Stimulated activated CD8-positive, alpha-beta memory T cell treated with anti-CD3 and anti-CD28 coated beads, Interleukin-7, amount 100 ng/mL, for 1 hour (primary cell): Measurements from ENCODE around the gene TOR4A.
"Not testable (repeated sequence)": the region's sequence is repeated elsewhere in the genome, so short reads cannot be mapped to it uniquely, and the experiment has no call there.

ENCODE experiments used
- DNase-seq, 2 donors: peaks; one replicate each; pipeline ENCODE4 v3.0.0-alpha.2; 2020; ENCODE audit warnings: low read depth in 2 of 2

TOR4A gene

DNA sequence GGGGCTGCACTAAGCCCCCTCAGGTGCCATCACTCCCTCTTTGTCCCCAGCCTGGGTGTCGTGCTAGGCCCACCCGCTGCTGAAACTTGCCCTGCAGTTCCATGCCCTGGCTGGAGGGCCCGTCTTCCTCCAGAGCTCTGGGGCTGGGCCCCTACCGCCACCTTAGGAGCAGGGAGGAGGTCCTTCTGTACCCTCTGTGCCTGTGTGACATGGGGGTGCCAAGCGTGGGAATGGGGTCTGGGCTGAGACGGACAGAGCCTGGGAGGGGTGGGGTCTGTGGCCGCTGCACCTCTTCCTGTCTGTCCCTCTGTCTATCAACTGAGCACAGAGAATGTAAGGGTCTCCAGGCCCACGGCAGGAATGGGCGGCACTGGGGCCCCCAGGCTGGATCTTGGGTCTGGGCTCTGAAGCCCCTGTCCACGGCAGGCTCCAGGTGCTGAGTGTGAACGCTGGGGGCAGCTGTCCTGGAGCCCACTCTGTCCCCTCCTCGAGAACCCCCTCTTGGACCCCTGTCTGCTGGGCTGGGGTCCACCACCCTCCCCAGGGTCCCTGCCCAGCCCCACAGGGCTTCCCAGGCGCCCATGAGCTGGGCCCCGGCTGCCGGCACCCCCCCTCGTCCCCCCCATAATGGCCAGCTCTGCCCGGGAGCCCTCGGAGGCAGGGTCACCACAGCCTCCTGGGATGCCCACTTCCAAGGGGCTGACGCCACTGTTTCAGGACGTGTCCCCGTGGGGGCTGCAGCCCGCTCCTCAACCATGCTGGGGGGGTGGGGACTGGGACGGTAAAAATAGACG is 40.4 kb downstream of the TOR4A start:
- no peak for DNase-seq

DNA sequence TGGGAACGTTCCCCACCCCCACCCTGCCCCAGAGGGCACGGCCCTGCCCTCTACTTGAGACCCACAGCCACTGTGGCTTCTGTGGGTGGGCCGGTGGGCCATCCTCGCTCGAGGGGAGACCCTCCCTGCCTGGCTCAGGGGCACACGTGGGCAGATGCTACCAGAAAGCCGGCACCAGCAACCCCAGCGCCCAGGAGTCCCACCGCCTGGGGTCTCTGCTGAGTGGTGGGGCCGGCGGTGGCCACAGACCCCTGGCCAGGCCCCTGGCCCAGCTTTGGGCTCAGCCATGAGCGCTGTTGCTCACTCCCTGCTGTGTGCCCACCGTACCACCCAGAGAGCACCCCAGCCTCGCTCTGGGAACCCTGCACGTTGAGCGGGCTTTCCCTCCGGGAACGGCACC is 41.1 kb downstream of the TOR4A start:
- DNase-seq, result no peak

DNA sequence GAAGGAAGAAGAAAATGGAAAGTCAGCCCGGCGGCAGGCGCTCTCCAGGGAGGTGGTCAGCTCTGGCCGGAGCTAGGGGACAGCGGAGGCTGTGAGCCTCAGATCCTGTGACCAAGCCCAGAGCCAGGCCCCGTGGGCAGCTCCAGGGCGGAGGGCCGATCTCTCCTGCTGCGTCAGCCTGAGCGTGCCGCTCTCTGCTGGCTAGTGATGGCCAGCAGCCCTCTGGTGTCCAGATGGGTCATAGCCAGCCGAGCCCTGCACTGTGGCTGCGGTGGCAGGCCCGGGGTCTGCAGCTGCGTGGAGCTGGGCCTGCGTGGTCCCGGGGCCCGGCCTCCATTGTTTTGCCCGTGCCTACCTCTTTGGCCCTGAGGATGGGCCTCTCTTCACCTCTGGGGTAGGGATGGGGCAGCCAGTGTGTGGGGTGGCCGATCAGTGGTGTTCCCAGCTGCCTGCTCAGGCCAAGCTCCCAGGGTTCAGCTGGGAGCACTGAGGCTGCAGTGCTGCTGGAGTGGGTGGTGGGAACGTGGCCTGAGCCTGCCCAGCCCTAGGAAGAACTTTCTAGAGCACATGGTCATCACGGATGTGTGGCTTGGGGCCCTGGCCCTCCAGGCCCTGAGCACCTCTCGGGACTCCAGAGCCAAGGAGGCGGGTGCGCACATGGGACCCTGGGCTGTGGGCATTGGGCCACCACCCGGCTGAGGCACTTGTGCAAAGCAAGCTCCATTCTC is 41.6 kb downstream of the TOR4A start:
- DNase-seq, result no peak

DNA sequence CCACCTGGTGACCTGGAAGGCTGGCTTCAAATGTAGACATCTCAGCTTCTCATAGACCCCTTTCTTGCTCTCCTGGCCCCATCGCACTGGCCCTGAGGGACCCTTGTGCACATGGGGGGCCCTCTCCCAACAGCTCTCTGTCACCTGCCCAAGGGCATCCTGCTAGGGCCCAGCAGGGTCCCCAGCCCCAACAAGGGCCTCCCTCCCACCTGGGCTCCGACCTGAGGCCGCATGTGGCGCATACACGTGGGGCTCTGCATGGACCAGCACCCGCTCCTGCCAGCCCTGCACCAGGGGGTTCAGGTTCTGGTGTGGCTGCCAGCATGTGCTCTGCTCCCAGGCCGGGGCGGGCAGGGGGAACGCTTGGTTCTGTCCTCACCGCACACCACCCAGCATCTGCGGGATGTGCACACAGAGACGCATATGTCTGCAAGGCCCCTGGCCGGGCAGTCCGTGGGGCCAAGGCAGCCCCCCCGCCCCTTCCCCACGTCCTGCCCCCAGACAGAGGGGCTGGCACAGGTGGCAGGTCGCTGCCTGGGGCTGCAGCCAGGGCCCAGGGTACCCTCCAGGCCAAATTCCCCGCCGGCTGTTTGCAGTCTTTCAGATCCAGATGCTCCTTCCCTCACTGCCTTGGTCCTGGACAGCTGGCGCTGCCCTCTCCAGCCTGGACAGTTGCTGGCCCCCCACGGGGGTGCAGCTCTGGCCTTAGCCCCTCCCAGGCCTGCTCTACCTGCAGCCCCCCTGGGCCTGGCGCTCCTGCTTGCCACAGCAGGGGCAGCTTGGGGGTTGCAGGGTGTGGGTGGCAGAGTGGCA is 42.4 kb downstream of the TOR4A start:
- no peak for DNase-seq

DNA sequence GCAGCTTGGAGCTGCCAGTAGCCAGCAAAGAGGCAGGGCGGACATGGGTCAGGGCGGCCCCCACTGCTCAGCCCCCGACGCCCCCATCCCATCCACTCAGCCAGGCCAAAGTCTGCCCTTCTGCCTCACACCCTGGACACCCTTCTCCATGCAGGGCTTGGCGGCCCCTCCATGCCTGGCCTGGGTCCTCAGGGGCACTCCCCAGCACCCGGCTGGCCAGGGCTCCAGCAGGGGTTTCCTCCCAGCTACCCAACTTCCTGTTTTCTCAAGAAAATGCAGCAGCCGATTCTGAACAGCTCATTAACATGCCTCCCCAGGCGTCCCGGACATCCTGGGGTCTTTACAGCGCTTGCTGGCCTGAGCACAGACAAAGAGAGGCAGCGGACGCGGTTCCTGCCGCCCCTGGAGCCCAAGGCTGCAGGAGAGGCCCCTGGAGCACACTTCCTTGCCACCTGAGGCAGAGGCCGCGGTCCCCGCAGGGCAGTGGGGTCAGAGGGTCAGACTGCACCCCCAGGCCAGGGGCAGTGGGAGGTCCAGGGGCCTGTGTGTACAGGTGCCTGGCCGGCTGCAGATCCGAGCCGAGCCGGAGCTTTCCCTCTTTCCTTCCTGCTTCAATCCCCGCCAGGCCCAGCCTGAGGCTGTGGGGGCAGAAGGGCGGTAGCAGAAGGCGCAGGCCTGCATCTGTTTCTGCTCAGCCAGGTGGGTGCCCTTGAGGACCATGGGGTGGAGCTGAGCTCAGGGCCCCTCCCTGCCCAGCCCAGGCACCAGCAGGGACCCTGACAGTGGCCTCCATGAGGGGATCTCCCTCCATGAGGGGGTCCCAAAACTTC is 43.2 kb downstream of the TOR4A start:
- DNase-seq, result no peak

DNA sequence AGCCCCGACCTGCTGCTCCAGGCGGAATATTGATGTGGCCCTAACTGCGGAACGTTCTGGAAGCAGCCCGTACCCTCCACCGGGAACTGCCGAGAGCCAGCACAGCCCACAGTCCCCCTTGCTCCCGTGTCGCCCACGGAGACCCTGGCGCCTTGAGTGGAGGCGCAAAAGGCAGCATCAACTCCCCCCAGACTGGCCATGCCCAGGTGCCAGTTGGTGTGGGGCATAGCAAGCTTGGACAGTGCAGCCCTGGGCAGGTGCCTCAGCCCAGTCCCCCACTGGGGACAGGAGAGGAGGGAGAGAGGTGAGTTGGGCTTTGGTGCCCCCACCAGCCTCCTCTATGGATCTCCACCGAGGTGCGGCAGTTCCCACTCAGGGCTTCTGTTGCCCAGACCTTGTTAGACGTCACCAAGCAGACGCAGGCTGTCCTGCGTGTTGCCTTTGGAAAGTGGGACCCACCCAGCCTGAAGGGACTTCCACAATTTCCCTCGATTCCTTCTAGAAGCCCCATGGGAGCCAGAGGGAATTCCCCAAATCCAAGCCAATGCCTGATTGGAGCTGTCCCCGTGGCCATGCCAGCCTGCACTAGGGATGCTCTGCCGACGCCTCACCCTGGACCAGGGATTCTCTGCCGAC is 44.3 kb downstream of the TOR4A start:
- DNase-seq, result no peak

DNA sequence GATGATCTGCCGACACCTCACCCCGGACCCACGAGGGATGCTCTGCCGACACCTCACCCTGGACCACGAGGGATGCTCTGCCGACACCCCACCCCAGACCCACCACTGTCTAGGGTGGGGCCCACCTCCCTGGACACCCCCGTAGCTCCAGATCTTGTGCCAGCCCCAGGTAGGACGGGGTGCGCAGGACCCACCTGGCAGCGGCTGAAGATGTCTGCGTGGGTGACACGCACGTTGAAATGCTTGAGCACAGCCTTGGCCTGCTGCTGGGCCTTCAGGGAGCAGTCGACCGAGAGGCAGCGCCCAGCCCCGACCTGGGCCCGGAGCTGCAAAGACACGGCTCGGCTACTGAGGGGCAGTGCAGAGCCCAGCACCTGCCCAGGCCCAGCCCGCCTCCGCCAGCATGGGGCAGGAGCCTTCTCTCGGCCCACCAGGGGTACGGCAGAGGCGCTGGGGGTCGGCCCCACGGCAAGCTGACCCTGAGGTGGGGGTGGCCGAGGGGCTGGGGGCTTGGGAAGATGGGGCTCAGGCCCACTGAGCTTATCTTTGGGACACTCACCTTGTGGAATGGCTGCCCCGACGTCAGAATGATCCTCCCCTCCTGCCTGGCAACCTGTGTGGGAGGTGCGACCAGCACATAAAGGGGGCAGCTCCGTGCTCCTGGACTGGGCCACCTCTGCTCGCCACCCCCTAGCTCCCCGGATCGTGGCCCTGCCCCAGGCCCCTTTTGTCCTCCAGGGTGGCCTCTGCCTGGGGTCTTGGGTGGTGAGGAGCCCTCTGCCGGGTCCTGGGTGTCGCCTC is 46.2 kb downstream of the TOR4A start:
- no peak for DNase-seq

DNA sequence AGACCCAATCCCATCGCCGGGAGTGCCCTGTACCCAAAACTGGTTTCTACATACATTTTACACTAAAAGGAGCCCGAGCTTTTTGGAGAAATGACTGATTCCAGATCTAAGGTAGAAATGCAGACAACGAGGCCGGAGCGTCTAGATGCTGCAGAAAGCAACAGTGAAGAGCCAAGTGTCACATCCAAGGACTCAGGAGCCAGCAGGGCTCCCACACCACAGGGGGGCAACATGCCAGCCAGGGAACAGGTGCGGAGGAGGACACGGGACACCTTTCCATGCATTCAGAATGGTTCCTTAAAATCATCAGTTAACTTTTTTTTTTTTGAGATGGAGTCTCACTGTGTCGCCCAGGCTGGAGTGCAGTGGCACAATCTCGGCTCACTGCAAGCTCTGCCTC is 47.6 kb downstream of the TOR4A start:
- no peak for DNase-seq

DNA sequence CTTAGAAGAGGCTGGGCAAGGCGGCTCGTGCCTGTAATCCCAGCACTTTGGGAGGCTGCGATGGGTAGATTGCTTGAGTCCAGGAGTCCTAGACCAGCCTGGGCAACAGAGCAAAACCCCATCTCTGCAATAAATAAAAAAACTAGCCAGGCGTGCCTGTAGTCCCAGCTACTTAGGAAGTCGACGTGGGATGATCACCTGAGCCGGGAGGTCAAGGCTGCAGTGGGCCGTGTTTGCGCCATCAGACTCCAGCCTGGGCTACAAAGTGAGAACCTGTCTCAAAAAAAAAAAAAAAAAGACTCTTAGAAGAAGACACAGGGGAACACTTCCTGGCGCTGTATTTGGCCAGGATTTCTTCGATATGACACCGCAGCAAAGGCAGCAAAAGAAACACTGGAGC is 48.3 kb downstream of the TOR4A start:
- no peak for DNase-seq

DNA sequence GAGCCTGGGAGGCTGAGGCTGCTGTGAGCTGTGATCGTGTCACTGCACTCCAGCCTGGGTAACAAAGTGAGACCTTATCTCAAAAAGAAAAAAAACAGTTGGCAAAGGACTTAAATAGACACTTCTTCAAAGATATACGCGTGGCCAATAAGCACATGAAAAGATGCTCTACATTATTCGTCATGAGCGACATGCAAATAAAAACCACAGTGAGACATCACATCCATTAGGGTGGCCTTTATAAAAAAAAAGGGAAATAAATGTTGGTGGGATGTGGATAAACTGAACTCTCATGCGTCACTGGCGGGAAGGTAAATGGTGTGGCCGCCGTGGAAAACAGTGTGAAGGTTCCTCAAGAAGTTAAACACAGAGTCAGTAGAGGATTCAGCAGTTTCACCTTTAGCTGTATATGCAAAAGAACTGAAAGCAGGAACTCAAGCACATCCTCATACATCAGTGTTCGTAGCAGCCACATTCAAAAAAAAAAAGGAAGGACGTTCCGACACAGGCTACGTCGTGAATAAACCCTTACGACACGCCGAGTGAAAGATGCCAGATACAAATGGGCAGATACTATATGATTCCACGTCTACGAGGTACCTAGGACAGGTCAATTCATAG is 49.0 kb downstream of the TOR4A start:
- no peak for DNase-seq

DNA sequence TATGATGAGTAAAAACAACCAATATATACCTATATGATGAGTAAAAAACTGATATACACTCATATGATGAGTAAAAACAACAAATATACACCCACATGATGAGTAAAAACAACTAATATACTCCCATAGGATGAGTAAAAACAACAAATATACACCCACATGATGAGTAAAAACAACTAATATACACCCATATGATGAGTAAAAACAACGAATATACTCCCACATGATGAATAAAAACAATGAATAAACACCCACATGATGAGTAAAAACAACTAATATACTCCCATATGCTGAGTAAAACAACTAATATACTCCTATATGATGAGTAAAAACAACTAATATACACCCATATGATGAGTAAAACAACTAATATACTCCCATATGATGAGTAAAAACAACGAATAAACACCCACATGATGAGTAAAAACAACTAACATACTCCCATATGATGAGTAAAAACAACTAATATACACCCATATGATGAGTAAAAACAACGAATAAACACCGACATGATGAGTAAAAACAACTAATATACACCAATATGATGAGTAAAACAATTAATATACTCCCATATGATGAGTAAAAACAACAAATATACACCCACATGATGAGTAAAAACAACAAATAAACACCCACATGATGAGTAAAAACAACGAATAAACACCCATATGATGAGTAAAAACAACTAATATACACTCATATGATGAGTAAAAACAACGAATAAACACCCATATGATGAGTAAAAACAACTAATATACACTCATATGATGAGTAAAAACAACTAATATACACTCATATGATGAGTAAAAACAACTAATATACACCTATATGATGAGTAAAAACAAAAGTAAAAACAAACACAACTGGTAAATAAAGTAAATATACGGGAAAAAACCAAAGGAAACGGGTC is 50.4 kb downstream of the TOR4A start:
- DNase-seq, result not testable (repeated sequence)

DNA sequence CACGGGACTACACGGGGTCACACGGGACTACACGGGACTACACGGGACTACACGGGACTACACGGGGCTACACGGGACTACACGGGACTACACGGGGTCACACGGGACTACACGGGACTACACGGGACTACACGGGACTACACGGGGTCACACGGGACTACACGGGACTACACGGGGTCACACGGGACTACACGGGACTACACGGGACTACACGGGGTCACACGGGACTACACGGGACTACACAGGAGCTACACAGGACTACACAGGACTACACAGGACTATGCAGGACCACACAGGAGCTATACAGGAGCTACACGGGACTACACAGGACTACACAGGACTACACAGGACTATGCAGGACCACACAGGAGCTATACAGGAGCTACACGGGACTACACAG is 52.1 kb downstream of the TOR4A start:
- not testable (repeated sequence) for DNase-seq

DNA sequence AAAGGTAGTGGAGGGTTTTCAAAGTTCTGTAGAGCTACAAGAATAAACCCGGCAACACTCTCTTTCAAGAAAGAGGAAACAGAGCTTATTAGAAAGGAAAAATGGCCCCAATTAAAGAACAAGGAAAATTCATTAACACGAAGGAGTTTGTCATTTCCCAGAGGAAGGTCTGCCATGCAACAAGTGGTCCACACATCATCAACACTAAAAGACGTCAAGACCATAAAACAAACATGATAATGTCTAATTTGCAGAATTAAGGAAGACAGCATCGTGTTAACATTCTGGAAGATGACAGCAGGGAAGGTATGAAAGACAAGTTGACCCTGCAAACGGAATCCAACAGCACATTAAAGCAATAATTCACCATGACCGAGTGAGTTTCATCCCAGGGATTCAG is 53.2 kb downstream of the TOR4A start:
- no peak for DNase-seq

DNA sequence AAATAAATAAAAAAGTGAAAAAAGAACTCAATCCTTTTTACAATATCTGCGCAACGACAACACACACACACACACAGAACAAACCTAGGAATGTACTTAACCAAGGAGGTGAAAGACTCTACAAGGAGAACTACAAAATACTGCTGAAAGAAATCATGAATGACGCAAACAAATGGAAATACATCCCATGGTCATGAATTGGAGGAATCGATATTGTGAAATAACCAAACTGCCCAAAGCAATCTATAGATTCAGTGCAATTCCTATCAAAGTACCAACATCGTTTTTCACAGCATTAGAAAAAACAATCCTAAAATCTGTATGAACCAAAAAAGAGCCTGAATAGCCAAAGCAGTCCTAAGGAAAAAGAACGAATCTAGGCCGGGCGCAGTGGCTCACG is 54.4 kb downstream of the TOR4A start:
- DNase-seq, result no peak
